Medulla oblongata (tissue), 1 donor: ENCODE data around the gene TMEM273.

Experiments used
- DNase-seq: peaks from one replicate; pipeline ENCODE4 v3.0.0-alpha.2; 2015; ENCODE audit errors: extremely low spot score

Gene TMEM273

GRCh38 chr10:49187950-49188761 is at the start of gene TMEM273:
Gene TMEM273, minus strand, starts transcription at chr10:49188391. Its CDS starts 55 bp downstream, at chr10:49188336.
- DNase-seq = peak; percentile 97

GRCh38 chr10:49237985-49238384 is 49.8 kb upstream of the TMEM273 start:
- DNase-seq = no peak

- no peak for DNase-seq
These were observed 47.2 kb upstream of the TMEM273 start for GRCh38 chr10:49235392-49235791.

GRCh38 chr10:49231086-49231820 is 43.1 kb upstream of the TMEM273 start:
- DNase-seq = no peak

- no peak for DNase-seq
These were observed 41.8 kb upstream of the TMEM273 start for GRCh38 chr10:49230004-49230403.

- DNase-seq = no peak
These were observed 40.5 kb upstream of the TMEM273 start for GRCh38 chr10:49228677-49229076.

GRCh38 chr10:49227406-49227805 is 39.2 kb upstream of the TMEM273 start:
- DNase-seq = no peak

GRCh38 chr10:49226594-49226993 is 38.4 kb upstream of the TMEM273 start:
- DNase-seq = no peak

- no peak for DNase-seq
These were observed 37.2 kb upstream of the TMEM273 start for GRCh38 chr10:49225218-49225876.

GRCh38 chr10:49223205-49223604 is 35.0 kb upstream of the TMEM273 start:
- DNase-seq = no peak

- no peak for DNase-seq
These were observed 34.0 kb upstream of the TMEM273 start for GRCh38 chr10:49222170-49222569.

- no peak for DNase-seq
These were observed 32.5 kb upstream of the TMEM273 start for GRCh38 chr10:49220679-49221078.

- no peak for DNase-seq
These were observed 31.8 kb upstream of the TMEM273 start for GRCh38 chr10:49220031-49220430.

- no peak for DNase-seq
These were observed 31.1 kb upstream of the TMEM273 start for GRCh38 chr10:49219248-49219647.

- no peak for DNase-seq
These were observed 30.3 kb upstream of the TMEM273 start for GRCh38 chr10:49218480-49218879.

- no peak for DNase-seq
These were observed 29.5 kb upstream of the TMEM273 start for GRCh38 chr10:49217645-49218044.

- no peak for DNase-seq
These were observed 25.0 kb upstream of the TMEM273 start for GRCh38 chr10:49213211-49213610.

- DNase-seq = no peak
These were observed 24.6 kb upstream of the TMEM273 start for GRCh38 chr10:49212783-49213182.

- no peak for DNase-seq
These were observed 23.9 kb upstream of the TMEM273 start for GRCh38 chr10:49212076-49212475.

- DNase-seq = no peak
These were observed 20.8 kb upstream of the TMEM273 start for GRCh38 chr10:49208996-49209395.

GRCh38 chr10:49207936-49208487 is 19.8 kb upstream of the TMEM273 start:
- DNase-seq = no peak

- no peak for DNase-seq
These were observed 18.9 kb upstream of the TMEM273 start for GRCh38 chr10:49207113-49207512.
